SU-DHL-6 (cell line): ENCODE results near the gene SOCS7.

Experiments used
- EZH2phosphoT487 ChIP-seq: fragments of 200-600 bp; sonication (generic), shearing (Covaris generic); conservative IDR thresholded peaks from 2 replicates; pipeline ENCODE4 v1.6.1; 2018; ENCODE audit warnings: mild to moderate bottlenecking, antibody characterized with exemption, low read length, moderate library complexity, mixed read lengths
- TF ChIP-seq, protein P1 (sequence below): fragments of 200-600 bp; sonication (generic); IDR thresholded peaks from one replicate; pipeline ENCODE4 v1.5.1; 2017; ENCODE audit warnings: antibody characterized with exemption, mild to moderate bottlenecking, low read length, moderate library complexity; ENCODE audit not compliant: insufficient read depth, poor library complexity, severe bottlenecking

DNA sequence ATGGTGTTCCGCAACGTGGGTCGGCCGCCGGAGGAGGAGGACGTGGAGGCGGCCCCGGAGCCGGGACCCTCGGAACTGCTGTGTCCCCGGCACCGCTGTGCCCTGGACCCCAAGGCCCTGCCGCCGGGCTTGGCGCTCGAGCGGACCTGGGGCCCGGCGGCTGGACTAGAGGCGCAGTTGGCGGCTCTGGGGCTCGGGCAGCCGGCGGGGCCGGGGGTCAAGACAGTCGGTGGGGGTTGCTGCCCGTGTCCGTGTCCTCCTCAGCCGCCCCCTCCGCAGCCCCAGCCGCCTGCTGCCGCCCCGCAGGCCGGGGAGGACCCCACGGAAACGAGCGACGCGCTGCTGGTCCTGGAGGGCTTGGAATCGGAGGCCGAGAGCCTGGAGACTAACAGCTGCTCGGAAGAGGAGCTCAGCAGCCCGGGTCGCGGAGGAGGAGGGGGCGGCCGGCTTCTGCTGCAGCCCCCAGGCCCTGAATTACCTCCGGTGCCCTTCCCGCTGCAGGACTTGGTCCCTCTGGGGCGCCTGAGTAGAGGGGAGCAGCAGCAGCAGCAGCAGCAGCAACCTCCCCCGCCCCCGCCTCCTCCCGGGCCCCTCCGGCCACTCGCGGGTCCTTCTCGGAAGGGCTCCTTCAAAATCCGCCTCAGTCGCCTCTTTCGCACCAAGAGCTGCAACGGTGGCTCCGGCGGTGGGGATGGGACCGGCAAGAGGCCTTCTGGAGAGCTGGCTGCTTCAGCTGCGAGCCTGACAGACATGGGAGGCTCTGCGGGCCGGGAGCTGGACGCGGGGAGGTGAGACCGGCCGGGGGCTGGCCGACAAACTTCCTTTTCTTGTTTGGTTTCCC is 821 bp downstream of the SOCS7 start:
- TF ChIP-seq, protein P1, sequence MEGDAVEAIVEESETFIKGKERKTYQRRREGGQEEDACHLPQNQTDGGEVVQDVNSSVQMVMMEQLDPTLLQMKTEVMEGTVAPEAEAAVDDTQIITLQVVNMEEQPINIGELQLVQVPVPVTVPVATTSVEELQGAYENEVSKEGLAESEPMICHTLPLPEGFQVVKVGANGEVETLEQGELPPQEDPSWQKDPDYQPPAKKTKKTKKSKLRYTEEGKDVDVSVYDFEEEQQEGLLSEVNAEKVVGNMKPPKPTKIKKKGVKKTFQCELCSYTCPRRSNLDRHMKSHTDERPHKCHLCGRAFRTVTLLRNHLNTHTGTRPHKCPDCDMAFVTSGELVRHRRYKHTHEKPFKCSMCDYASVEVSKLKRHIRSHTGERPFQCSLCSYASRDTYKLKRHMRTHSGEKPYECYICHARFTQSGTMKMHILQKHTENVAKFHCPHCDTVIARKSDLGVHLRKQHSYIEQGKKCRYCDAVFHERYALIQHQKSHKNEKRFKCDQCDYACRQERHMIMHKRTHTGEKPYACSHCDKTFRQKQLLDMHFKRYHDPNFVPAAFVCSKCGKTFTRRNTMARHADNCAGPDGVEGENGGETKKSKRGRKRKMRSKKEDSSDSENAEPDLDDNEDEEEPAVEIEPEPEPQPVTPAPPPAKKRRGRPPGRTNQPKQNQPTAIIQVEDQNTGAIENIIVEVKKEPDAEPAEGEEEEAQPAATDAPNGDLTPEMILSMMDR = no peak
- TF ChIP-seq EZH2phosphoT487 = no peak
